Ureter (tissue), 1 donor: ENCODE results near the gene PGRMC2. TPM values are rescaled to one million over a fixed set of nuclear protein-coding genes. Genes with fewer than 3 reads are reported as not detected.

Source experiments
- DNase-seq: peaks from one replicate; pipeline ENCODE4 v3.0.0-alpha.2; 2020; ENCODE audit warnings: low spot score
- total RNA-seq: library from RNA; stranded (reverse); gene quantifications from one replicate; pipeline ENCODE4 v1.2.4, GENCODE V29; 2023
- donor health status: DM: yes; HTN: yes; CAD: no.

The PGRMC2 gene
- total RNA-seq, 1 donor from 2014 or later = 80.5 TPM

GRCh38 chr4:128220286-128221235, 67.1 kb downstream of the PGRMC2 start:
- DNase-seq = no peak

Other genes starting within 250 kb of the PGRMC2 start
- gene LARP1B, start 226.5 kb downstream of the PGRMC2 start, total RNA-seq = 30.3 TPM